ENCODE data around the gene ACTG1.

DNA sequence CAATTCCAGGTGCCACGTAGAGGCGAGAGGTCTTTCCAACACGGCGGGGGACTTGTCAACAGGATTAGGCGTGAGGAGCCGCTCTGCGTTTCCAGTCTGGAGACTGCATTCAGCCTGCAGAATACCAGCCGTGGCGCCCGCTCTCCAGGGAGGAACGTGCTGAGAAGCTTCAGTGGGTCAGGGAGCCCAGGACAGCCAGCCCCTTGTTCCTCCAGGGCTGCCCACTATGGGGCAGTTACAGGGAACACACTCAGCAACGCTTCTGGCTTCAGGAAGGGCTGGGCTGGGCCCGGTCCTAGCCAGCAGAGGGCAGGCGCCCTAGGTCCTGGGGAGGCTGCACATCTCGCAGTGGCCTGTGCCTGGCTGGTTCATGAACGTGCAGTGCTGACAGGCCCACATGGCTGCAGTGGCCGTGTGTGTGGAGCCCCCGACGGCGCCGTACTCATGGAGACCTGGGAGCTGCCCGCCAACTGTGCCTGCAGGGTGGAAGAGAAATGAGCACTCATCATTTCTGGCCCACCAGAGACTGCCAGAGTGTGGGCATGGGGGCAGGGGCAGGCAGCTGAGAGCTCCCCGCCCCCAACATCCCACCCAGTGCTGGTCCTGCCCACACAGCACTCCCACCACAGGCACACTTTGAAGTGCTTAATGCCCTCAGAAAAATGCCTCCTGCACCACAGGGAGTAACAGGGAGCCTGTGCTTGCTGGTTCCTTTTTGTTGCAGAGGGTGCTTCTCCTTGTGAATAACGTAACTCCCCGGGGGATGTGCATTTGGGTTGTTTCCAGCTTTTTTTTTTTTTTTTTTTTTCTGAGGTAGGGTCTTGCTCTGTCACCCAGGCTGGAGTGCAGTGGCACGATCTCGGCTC lies 46.6 kb upstream of the ACTG1 start:
- TF ChIP-seq POLR2A (IDR thresholded peaks at IDR 0.05) = no peak
- TF ChIP-seq, protein P1, sequence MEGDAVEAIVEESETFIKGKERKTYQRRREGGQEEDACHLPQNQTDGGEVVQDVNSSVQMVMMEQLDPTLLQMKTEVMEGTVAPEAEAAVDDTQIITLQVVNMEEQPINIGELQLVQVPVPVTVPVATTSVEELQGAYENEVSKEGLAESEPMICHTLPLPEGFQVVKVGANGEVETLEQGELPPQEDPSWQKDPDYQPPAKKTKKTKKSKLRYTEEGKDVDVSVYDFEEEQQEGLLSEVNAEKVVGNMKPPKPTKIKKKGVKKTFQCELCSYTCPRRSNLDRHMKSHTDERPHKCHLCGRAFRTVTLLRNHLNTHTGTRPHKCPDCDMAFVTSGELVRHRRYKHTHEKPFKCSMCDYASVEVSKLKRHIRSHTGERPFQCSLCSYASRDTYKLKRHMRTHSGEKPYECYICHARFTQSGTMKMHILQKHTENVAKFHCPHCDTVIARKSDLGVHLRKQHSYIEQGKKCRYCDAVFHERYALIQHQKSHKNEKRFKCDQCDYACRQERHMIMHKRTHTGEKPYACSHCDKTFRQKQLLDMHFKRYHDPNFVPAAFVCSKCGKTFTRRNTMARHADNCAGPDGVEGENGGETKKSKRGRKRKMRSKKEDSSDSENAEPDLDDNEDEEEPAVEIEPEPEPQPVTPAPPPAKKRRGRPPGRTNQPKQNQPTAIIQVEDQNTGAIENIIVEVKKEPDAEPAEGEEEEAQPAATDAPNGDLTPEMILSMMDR (IDR thresholded peaks at IDR 0.05) = no peak

Data from thyroid gland (tissue), 4 donors.